GM12878 (cell line): Measurements from ENCODE around the gene WNK2.

Source experiments
- ASH2L ChIP-seq: fragments of 300-600, 200-600 bp; sonication (generic); IDR thresholded peaks from 2 replicates; pipeline ENCODE4 v1.6.1; 2017; ENCODE audit warnings: low read depth, mild to moderate bottlenecking, borderline replicate concordance
- EZH2 ChIP-seq: IDR thresholded peaks from 2 replicates; pipeline ENCODE4 v1.6.1; 2012; ENCODE audit warnings: low read depth, mild to moderate bottlenecking, control low read depth, inconsistent platforms, low read length, borderline replicate concordance; ENCODE audit not compliant: control insufficient read depth
- FOXK2 ChIP-seq: fragments of 450-650 bp; IDR thresholded peaks from 2 replicates; pipeline ENCODE4 v1.6.1; 2017; ENCODE audit warnings: mild to moderate bottlenecking, moderate library complexity
- IKZF1 ChIP-seq: fragments of 450-650 bp; conservative IDR thresholded peaks from 2 replicates; pipeline ENCODE4 v1.6.1; 2017; ENCODE audit warnings: antibody characterized with exemption, mild to moderate bottlenecking
- KDM1A ChIP-seq: fragments of 200-600 bp; sonication (generic); IDR thresholded peaks from 2 replicates; pipeline ENCODE4 v1.6.1; 2016; ENCODE audit warnings: borderline replicate concordance
- POLR2AphosphoS5 ChIP-seq: IDR thresholded peaks from 2 replicates; pipeline ENCODE4 v1.6.1; 2011; ENCODE audit warnings: mild to moderate bottlenecking, low read length, inconsistent platforms
- RELA ChIP-seq: fragments of 450-650 bp; IDR thresholded peaks from 2 replicates; pipeline ENCODE4 v1.8.0; 2014; ENCODE audit warnings: borderline replicate concordance; ENCODE audit not compliant: partially characterized antibody
- TBL1XR1 ChIP-seq: IDR thresholded peaks from 2 replicates; pipeline ENCODE4 v1.6.1; 2012; ENCODE audit warnings: low read depth, low read length, improper control_type of control experiment
- YBX1 ChIP-seq: fragments of 450-650 bp; IDR thresholded peaks from 2 replicates; pipeline ENCODE4 v1.6.1; 2016; ENCODE audit warnings: antibody characterized with exemption
- TF ChIP-seq, protein P1 (sequence below), 3 experiments: IDR thresholded peaks in 2 of 3; conservative IDR thresholded peaks in 1 of 3; 2 replicates each; pipeline ENCODE4 v1.5.1; 2011; ENCODE audit warnings: low read depth in 3 of 3, low read length in 3 of 3, mild to moderate bottlenecking in 3 of 3, control low read depth in 2 of 3, moderate library complexity in 2 of 3, inconsistent platforms in 1 of 3, mixed read lengths in 1 of 3; ENCODE audit not compliant: control insufficient read depth in 2 of 3, insufficient read depth in 1 of 3; ENCODE audit errors: extremely low read depth in 1 of 3

DNA sequence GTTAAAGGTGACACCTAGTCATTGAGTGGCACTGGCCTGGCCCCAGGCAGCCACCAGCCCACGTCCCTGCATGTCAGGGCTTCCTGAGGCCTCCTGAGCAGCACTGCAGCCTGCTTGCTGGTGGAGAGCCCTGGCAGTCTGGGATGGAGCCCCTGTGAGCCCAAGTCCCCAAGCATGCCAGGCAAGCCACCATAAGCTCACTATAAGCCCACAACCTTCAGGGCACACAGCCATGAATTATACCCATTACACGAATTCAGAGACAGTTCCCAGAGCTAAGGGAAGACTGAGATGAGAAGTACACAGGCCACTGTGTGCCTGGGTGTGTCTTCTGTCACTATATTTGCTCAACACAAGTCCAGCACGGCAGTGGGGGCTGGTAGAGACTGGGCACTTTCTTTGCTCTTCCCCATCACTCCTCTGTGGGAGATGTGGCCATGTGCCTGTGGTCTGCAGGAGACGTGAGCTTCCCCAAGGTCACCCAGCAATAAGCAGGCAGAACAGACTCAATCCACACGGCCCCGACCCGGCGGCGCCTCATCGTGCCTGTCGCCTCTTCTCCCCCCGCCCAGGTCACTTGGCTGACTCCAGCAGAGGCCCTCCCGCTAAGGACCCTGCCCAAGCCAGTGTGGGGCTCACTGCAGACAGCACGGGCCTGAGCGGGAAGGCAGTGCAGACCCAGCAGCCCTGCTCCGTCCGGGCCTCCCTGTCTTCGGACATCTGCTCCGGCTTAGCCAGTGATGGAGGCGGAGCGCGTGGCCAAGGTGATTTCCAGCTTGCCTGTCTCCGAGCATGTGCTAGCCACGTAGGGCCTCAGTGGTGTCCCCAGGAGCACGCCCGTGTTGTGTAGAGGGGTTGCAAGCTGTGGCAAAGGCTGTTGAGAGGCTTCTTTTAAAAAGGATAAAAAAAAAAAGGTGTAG is 114.8 kb downstream of the WNK2 start:
- TF ChIP-seq IKZF1, result no peak
- no peak for TF ChIP-seq EZH2
- TF ChIP-seq, protein P1, sequence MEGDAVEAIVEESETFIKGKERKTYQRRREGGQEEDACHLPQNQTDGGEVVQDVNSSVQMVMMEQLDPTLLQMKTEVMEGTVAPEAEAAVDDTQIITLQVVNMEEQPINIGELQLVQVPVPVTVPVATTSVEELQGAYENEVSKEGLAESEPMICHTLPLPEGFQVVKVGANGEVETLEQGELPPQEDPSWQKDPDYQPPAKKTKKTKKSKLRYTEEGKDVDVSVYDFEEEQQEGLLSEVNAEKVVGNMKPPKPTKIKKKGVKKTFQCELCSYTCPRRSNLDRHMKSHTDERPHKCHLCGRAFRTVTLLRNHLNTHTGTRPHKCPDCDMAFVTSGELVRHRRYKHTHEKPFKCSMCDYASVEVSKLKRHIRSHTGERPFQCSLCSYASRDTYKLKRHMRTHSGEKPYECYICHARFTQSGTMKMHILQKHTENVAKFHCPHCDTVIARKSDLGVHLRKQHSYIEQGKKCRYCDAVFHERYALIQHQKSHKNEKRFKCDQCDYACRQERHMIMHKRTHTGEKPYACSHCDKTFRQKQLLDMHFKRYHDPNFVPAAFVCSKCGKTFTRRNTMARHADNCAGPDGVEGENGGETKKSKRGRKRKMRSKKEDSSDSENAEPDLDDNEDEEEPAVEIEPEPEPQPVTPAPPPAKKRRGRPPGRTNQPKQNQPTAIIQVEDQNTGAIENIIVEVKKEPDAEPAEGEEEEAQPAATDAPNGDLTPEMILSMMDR (IDR thresholded peaks at IDR 0.05 in 2 of 3, conservative IDR thresholded peaks at IDR 0.05 in 1 of 3; ENCODE audit: control insufficient read depth in 2 of 3, extremely low read depth in 1 of 3, insufficient read depth in 1 of 3, low read depth in 3 of 3, low read length in 3 of 3), result no peak
- no peak for TF ChIP-seq FOXK2
- no peak for TF ChIP-seq POLR2AphosphoS5
- no peak for TF ChIP-seq TBL1XR1
- no peak for TF ChIP-seq KDM1A
- no peak for TF ChIP-seq RELA
- TF ChIP-seq ASH2L, result no peak
- no peak for TF ChIP-seq YBX1
